ENCODE results near the gene NR1D1.
A peak's percentile ranks its signal among the peaks of the same experiment; 100 is the strongest.

NR1D1 gene

GRCh38 chr17:40111221-40112128, 11.1 kb upstream of the NR1D1 start:
- DNase-seq, result peak; percentile 79

- no peak for DNase-seq
Observed at GRCh38 chr17:40110026-40110845, 9.8 kb upstream of the NR1D1 start.

GRCh38 chr17:40108970-40109824, 8.8 kb upstream of the NR1D1 start:
- no peak for DNase-seq

GRCh38 chr17:40107522-40108174, 7.3 kb upstream of the NR1D1 start:
- DNase-seq, result peak; percentile 67

GRCh38 chr17:40106760-40107521, 6.6 kb upstream of the NR1D1 start:
- no peak for DNase-seq

- no peak for DNase-seq
Observed at GRCh38 chr17:40105861-40106759, 5.7 kb upstream of the NR1D1 start.

GRCh38 chr17:40104594-40105486, 4.5 kb upstream of the NR1D1 start:
- DNase-seq, result no peak

GRCh38 chr17:40103688-40104087, 3.3 kb upstream of the NR1D1 start:
- DNase-seq, result no peak

GRCh38 chr17:40103071-40103661, 2.8 kb upstream of the NR1D1 start:
- DNase-seq, result no peak

GRCh38 chr17:40101367-40102210, 1.2 kb upstream of the NR1D1 start:
- DNase-seq, result no peak

- peak; percentile 93 for DNase-seq
Observed at GRCh38 chr17:40100669-40101366, 429 bp upstream of the NR1D1 start.

GRCh38 chr17:40099619-40100418, 570 bp downstream of the NR1D1 start:
- no peak for DNase-seq

GRCh38 chr17:40098846-40099618, 1.4 kb downstream of the NR1D1 start:
- peak; percentile 99 for DNase-seq

GRCh38 chr17:40097931-40098845, 2.2 kb downstream of the NR1D1 start:
- peak; percentile 68 for DNase-seq
